SK-N-SH treated with all-trans-retinoic acid at 6 μM for 48 hours (cell line): Measurements from ENCODE around the gene LANCL2.

Experiments
- ATAC-seq: fragments of 200-7000 bp; cut with Tn5 transposase; 3 replicates; pipeline ENCODE4 v1.9.1; 2020; ENCODE audit warnings: mild to moderate bottlenecking, moderate library complexity
- ARNTL ChIP-seq: fragments of 450-650 bp; formaldehyde crosslinking; IDR thresholded peaks from 2 replicates; pipeline ENCODE4 v1.5.0; 2020; ENCODE audit warnings: low read depth, mild to moderate bottlenecking, moderate library complexity, borderline replicate concordance
- BACH2 ChIP-seq: fragments of 250-450 bp; sonication (Bioruptor Pico); IDR thresholded peaks from 2 replicates; pipeline ENCODE4 v1.9.0; 2021; ENCODE audit warnings: mild to moderate bottlenecking, borderline replicate concordance
- CSDC2 ChIP-seq: fragments of 250-450 bp; sonication (Bioruptor Pico); IDR thresholded peaks from 2 replicates; pipeline ENCODE4 v1.5.0; 2020; ENCODE audit warnings: mild to moderate bottlenecking, moderate library complexity
- ESRRG ChIP-seq: fragments of 250-450 bp; sonication (Bioruptor Pico); IDR thresholded peaks from 2 replicates; pipeline ENCODE4 v1.6.1; 2021; ENCODE audit warnings: mild to moderate bottlenecking
- GLIS3 ChIP-seq: fragments of 250-450 bp; sonication (Bioruptor Pico); IDR thresholded peaks from 2 replicates; pipeline ENCODE4 v1.5.0; 2020; ENCODE audit warnings: mild to moderate bottlenecking, moderate library complexity
- ISL1 ChIP-seq: fragments of 250-450 bp; sonication (Bioruptor Pico); IDR thresholded peaks from 2 replicates; pipeline ENCODE4 v2.1.2; 2022; ENCODE audit warnings: mild to moderate bottlenecking, moderate library complexity
- OSR1 ChIP-seq: fragments of 250-450 bp; sonication (Bioruptor Pico); IDR thresholded peaks from 2 replicates; pipeline ENCODE4 v1.8.0; 2022; ENCODE audit warnings: moderate library complexity, mild to moderate bottlenecking, inconsistent platforms
- PPARA ChIP-seq: fragments of 250-450 bp; sonication (Bioruptor Pico); IDR thresholded peaks from 2 replicates; pipeline ENCODE4 v1.5.0; 2020; ENCODE audit warnings: mild to moderate bottlenecking, borderline replicate concordance
- RARB ChIP-seq: fragments of 250-450 bp; sonication (Bioruptor Pico); IDR thresholded peaks from 2 replicates; pipeline ENCODE4 v1.8.0; 2021; ENCODE audit warnings: mild to moderate bottlenecking, moderate library complexity
- SNAI2 ChIP-seq: fragments of 250-450 bp; sonication (Bioruptor Pico); IDR thresholded peaks from 2 replicates; pipeline ENCODE4 v1.5.0; 2020; ENCODE audit warnings: mild to moderate bottlenecking, moderate library complexity
- TCF4 ChIP-seq: fragments of 250-450 bp; sonication (Bioruptor Pico); IDR thresholded peaks from 2 replicates; pipeline ENCODE4 v1.8.0; 2021; ENCODE audit warnings: mild to moderate bottlenecking, moderate library complexity, borderline replicate concordance
- TOX ChIP-seq: fragments of 250-450 bp; sonication (Bioruptor Pico); IDR thresholded peaks from 2 replicates; pipeline ENCODE4 v1.8.0; 2021; ENCODE audit warnings: mild to moderate bottlenecking, moderate library complexity, borderline replicate concordance
- ZC3H10 ChIP-seq: fragments of 250-450 bp; sonication (Bioruptor Pico); IDR thresholded peaks from 2 replicates; pipeline ENCODE4 v1.5.1; 2021; ENCODE audit warnings: mild to moderate bottlenecking, moderate library complexity
- ZFP3 ChIP-seq: fragments of 250-450 bp; sonication (Bioruptor Pico); IDR thresholded peaks from 2 replicates; pipeline ENCODE4 v1.5.0; 2020; ENCODE audit warnings: mild to moderate bottlenecking, moderate library complexity
- ZFP30 ChIP-seq: fragments of 450-650 bp; formaldehyde crosslinking; IDR thresholded peaks from 2 replicates; pipeline ENCODE4 v1.5.0; 2022; ENCODE audit warnings: mild to moderate bottlenecking, moderate library complexity
- ZNF70 ChIP-seq: fragments of 450-650 bp; formaldehyde crosslinking; IDR thresholded peaks from 2 replicates; pipeline ENCODE4 v1.5.0; 2020; ENCODE audit warnings: mild to moderate bottlenecking, moderate library complexity
- ZNF8 ChIP-seq: fragments of 450-650 bp; formaldehyde crosslinking; IDR thresholded peaks from 2 replicates; pipeline ENCODE4 v1.5.0; 2020; ENCODE audit warnings: mild to moderate bottlenecking, moderate library complexity
- TF ChIP-seq, protein P1 (sequence below): fragments of 250-450 bp; sonication (Bioruptor Pico); IDR thresholded peaks from 2 replicates; pipeline ENCODE4 v1.5.0; 2020; ENCODE audit warnings: mild to moderate bottlenecking, moderate library complexity
- TF ChIP-seq, protein P2 (sequence below): fragments of 250-450 bp; sonication (Bioruptor Pico); IDR thresholded peaks from 2 replicates; pipeline ENCODE4 v1.8.0; 2021; ENCODE audit warnings: low read depth, mild to moderate bottlenecking, moderate library complexity, borderline replicate concordance
- TF ChIP-seq, protein P3 (sequence below): fragments of 250-450 bp; sonication (Bioruptor Pico); IDR thresholded peaks from 2 replicates; pipeline ENCODE4 v1.8.0; 2020; ENCODE audit warnings: mild to moderate bottlenecking, moderate library complexity, borderline replicate concordance
- TF ChIP-seq, protein P4 (sequence below): fragments of 250-450 bp; sonication (Bioruptor Pico); IDR thresholded peaks from 2 replicates; pipeline ENCODE4 v1.5.1; 2021; ENCODE audit warnings: mild to moderate bottlenecking, moderate library complexity
- TF ChIP-seq, protein P5 (sequence below): fragments of 250-450 bp; sonication (Bioruptor Pico); IDR thresholded peaks from 2 replicates; pipeline ENCODE4 v1.5.1; 2020; ENCODE audit warnings: low read depth, mild to moderate bottlenecking, moderate library complexity

Gene LANCL2

DNA sequence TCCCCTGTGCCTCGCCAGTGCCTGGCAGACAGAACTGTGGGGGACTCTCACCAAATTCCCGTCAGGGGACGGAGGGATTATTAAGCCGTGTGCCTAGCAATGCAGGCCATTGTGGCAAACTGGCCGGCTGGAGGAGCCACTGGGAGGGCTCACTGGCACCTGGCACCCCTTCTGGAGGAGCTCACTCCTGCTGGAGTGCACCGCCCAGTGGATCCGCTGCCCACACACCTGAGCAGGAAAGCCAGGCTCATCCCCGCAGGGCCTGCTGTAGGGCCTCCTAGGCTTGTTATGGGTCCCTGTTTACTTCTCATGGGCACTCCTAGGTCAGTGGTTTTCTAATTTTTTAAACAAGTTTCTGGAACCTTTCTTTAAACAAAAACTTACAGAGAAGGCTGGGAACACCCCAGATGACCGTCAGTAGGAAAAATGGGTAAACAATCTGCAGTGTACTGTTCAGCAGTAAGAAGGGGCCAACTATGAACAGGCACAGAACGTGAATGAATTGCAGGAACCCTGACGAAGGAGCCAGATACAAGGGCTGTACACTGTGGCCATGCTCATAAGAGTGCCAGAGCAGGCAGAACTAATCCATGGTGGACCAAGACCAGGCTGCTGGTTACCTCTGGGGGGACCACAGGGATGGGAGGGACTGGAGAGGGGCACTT lies 64.8 kb downstream of the LANCL2 start:
- no peak for ATAC-seq
- TF ChIP-seq, protein P1, sequence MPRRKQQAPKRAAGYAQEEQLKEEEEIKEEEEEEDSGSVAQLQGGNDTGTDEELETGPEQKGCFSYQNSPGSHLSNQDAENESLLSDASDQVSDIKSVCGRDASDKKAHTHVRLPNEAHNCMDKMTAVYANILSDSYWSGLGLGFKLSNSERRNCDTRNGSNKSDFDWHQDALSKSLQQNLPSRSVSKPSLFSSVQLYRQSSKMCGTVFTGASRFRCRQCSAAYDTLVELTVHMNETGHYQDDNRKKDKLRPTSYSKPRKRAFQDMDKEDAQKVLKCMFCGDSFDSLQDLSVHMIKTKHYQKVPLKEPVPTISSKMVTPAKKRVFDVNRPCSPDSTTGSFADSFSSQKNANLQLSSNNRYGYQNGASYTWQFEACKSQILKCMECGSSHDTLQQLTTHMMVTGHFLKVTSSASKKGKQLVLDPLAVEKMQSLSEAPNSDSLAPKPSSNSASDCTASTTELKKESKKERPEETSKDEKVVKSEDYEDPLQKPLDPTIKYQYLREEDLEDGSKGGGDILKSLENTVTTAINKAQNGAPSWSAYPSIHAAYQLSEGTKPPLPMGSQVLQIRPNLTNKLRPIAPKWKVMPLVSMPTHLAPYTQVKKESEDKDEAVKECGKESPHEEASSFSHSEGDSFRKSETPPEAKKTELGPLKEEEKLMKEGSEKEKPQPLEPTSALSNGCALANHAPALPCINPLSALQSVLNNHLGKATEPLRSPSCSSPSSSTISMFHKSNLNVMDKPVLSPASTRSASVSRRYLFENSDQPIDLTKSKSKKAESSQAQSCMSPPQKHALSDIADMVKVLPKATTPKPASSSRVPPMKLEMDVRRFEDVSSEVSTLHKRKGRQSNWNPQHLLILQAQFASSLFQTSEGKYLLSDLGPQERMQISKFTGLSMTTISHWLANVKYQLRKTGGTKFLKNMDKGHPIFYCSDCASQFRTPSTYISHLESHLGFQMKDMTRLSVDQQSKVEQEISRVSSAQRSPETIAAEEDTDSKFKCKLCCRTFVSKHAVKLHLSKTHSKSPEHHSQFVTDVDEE (CRISPR knock-in tag): no peak
- no peak for TF ChIP-seq SNAI2 (CRISPR knock-in tag)
- TF ChIP-seq ZNF8: no peak
- TF ChIP-seq PPARA (CRISPR knock-in tag): no peak
- no peak for TF ChIP-seq TOX (CRISPR knock-in tag)
- no peak for TF ChIP-seq ISL1 (CRISPR knock-in tag)
- no peak for TF ChIP-seq GLIS3 (CRISPR knock-in tag)
- TF ChIP-seq ZNF70 (CRISPR knock-in tag): no peak
- TF ChIP-seq RARB (CRISPR knock-in tag): no peak
- TF ChIP-seq, protein P2, sequence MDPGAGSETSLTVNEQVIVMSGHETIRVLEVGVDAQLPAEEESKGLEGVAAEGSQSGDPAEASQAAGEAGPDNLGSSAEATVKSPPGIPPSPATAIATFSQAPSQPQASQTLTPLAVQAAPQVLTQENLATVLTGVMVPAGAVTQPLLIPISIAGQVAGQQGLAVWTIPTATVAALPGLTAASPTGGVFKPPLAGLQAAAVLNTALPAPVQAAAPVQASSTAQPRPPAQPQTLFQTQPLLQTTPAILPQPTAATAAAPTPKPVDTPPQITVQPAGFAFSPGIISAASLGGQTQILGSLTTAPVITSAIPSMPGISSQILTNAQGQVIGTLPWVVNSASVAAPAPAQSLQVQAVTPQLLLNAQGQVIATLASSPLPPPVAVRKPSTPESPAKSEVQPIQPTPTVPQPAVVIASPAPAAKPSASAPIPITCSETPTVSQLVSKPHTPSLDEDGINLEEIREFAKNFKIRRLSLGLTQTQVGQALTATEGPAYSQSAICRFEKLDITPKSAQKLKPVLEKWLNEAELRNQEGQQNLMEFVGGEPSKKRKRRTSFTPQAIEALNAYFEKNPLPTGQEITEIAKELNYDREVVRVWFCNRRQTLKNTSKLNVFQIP (CRISPR knock-in tag): no peak
- no peak for TF ChIP-seq CSDC2
- TF ChIP-seq ZC3H10: no peak
- TF ChIP-seq ZFP30 (CRISPR knock-in tag): no peak
- TF ChIP-seq, protein P3, sequence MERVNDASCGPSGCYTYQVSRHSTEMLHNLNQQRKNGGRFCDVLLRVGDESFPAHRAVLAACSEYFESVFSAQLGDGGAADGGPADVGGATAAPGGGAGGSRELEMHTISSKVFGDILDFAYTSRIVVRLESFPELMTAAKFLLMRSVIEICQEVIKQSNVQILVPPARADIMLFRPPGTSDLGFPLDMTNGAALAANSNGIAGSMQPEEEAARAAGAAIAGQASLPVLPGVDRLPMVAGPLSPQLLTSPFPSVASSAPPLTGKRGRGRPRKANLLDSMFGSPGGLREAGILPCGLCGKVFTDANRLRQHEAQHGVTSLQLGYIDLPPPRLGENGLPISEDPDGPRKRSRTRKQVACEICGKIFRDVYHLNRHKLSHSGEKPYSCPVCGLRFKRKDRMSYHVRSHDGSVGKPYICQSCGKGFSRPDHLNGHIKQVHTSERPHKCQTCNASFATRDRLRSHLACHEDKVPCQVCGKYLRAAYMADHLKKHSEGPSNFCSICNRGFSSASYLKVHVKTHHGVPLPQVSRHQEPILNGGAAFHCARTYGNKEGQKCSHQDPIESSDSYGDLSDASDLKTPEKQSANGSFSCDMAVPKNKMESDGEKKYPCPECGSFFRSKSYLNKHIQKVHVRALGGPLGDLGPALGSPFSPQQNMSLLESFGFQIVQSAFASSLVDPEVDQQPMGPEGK: no peak
- TF ChIP-seq OSR1 (CRISPR knock-in tag): no peak
- TF ChIP-seq ESRRG (CRISPR knock-in tag): no peak
- no peak for TF ChIP-seq ZFP3 (CRISPR knock-in tag)
- no peak for TF ChIP-seq BACH2 (CRISPR knock-in tag)
- no peak for TF ChIP-seq TCF4 (CRISPR knock-in tag)
- TF ChIP-seq, all 23 proteins: peak for 0

DNA sequence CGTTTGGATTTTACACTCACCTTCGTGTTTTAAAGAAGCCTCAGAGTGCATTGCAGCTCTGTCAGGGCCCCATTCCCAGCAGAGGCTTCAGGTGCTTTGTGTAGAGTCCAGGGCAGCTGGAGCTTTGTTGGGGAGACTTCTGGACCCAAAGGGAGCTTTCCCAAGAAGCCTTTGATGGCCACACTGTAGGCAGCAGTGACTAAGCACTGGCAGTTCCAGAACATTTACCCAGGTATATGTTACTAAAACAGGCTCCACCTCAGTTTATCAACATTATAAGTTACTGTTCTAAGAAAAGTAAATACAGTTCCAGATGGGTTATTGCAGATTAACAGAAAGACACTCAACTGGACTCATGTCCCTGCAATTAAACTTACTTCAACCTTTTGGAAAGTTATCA lies 66.8 kb downstream of the LANCL2 start:
- no peak for TF ChIP-seq RARB (CRISPR knock-in tag)
- TF ChIP-seq ISL1 (CRISPR knock-in tag): no peak
- TF ChIP-seq ZC3H10: no peak
- TF ChIP-seq, protein P4, sequence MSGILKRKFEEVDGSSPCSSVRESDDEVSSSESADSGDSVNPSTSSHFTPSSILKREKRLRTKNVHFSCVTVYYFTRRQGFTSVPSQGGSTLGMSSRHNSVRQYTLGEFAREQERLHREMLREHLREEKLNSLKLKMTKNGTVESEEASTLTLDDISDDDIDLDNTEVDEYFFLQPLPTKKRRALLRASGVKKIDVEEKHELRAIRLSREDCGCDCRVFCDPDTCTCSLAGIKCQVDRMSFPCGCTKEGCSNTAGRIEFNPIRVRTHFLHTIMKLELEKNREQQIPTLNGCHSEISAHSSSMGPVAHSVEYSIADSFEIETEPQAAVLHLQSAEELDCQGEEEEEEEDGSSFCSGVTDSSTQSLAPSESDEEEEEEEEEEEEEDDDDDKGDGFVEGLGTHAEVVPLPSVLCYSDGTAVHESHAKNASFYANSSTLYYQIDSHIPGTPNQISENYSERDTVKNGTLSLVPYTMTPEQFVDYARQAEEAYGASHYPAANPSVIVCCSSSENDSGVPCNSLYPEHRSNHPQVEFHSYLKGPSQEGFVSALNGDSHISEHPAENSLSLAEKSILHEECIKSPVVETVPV: no peak
- TF ChIP-seq TCF4 (CRISPR knock-in tag): no peak
- no peak for TF ChIP-seq ZFP3 (CRISPR knock-in tag)
- TF ChIP-seq ZNF8: no peak
- no peak for TF ChIP-seq OSR1 (CRISPR knock-in tag)
- ATAC-seq: no peak

DNA sequence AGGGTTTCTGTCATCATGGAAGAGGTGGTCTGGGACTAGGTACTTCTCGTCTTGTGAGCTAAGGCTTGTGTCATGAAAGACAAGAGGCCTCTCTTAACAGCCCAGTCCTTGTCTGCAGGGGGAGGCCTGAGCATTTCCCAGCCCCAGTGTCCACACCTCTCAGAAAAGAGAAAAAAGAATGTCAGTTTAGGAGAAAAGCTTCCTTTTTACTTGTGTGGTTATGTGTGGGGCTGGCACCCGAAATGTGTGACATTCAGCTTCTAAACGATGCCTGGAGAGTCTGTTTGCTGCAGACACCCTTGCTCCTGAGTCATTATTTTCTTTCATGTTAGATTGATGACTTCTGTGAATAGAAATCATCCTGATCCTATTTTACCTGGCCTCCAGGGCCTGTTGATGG lies 67.4 kb downstream of the LANCL2 start:
- no peak for ATAC-seq
- no peak for TF ChIP-seq PPARA (CRISPR knock-in tag)
- TF ChIP-seq ZFP30 (CRISPR knock-in tag): no peak
- TF ChIP-seq, protein P5, sequence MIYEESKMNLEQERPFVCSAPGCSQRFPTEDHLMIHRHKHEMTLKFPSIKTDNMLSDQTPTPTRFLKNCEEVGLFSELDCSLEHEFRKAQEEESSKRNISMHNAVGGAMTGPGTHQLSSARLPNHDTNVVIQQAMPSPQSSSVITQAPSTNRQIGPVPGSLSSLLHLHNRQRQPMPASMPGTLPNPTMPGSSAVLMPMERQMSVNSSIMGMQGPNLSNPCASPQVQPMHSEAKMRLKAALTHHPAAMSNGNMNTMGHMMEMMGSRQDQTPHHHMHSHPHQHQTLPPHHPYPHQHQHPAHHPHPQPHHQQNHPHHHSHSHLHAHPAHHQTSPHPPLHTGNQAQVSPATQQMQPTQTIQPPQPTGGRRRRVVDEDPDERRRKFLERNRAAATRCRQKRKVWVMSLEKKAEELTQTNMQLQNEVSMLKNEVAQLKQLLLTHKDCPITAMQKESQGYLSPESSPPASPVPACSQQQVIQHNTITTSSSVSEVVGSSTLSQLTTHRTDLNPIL (CRISPR knock-in tag): no peak
- no peak for TF ChIP-seq TOX (CRISPR knock-in tag)
- no peak for TF ChIP-seq ARNTL
- no peak for TF ChIP-seq ZNF8
- TF ChIP-seq, protein P1 (CRISPR knock-in tag): no peak
- no peak for TF ChIP-seq BACH2 (CRISPR knock-in tag)
- no peak for TF ChIP-seq RARB (CRISPR knock-in tag)
- TF ChIP-seq, protein P2 (CRISPR knock-in tag): no peak
- TF ChIP-seq ESRRG (CRISPR knock-in tag): no peak
- TF ChIP-seq SNAI2 (CRISPR knock-in tag): no peak
- no peak for TF ChIP-seq ZNF70 (CRISPR knock-in tag)
